D341Med (cell line): ENCODE data around the gene CDH2.

Experiments used
- DNase-seq: peaks from one replicate; pipeline ENCODE4 v3.0.0; 2012; ENCODE audit warnings: low spot score

Gene CDH2

DNA sequence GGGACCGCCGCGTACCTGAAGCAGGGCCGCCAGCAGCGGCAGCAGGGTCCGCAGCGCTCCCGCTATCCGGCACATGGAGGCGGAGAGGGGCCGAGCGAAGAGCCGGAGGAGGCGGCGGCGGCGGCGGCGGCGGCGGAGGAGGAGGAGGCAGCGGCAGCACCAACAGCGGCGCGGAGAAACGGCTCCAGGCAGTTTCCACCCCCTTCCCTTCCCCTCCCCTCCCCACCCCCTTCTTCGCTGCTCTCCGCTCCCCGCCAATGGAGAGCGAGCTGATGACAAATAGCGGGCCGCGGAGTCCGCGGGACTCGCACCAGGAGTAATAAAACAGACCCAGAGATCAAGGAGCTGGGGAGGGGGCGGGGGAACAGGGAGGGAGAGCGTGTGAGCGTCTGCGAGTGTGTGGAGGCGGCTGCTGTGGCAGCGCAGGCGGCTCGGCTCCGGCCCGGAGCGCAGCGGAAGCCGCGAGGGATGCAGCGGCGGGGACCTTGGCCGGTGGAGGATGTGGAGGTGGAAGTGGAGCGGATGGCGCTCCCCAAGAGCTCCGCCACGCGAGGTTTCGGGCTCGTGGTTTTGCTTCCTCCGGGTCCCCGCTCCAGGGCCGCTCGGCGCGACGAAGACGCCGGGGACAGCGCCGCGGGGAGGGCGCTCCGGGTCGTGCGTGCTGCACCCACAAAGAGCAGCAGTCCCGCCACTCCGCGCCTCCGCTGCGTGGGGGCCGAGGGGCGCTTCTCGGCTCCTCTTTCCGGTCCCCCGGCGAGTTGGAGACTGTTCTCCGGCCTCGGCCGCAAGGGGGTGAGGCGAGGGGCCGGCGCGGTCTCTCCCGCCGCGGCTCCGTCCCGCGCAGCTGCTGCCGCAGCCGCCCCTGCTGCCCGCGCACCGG, at the start of gene CDH2:
Gene CDH2, minus strand, starts transcription at position 183 of the 880 bp plus-strand sequence. Its CDS starts 108 bp downstream, at position 75.
- DNase-seq, result peak; percentile 81

DNA sequence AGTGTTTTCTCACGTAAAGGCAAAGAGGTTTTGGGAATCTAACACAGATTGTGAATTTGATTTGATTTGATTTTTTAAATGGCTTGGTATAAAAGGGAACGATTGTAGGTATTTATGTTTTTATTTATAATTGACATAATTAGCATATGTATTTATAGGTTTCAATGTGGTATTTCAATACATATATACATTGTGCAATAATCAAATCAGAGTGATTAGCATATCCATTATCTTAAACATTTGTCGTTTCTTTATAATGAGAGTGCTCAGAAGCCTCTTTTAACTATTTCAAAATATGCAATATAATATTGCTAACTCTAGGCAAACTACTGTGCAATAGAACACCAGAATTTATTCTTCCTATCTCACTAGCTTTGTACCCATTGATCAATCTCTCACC, 35.1 kb upstream of the CDH2 start:
- DNase-seq, result no peak

DNA sequence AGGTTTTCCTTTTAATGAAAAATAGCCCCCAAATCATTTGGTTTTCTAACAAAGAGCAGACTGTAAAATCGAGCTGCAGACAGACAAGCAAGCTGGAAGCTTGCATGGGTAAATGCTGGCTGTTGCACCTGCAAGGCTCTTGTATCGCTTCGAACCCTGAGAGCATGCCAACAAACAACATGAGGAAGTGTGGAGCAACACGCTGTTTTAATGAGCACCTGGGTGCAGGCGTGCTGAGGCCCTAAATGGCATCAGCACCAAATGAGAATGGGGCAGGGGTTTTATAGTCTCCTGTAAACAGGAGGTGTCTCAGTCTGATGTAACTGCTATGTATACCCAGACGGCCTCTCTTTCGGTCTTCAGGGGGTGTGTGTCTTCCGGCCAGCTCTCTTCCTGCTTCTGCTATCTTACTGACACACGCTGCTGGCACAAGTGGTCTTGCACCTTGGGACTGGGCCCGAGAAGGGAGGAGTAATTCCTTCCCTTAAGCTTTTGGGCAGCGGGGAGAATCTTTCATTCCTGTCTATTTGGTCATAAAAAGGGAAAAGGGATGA, 31.9 kb upstream of the CDH2 start:
- no peak for DNase-seq

DNA sequence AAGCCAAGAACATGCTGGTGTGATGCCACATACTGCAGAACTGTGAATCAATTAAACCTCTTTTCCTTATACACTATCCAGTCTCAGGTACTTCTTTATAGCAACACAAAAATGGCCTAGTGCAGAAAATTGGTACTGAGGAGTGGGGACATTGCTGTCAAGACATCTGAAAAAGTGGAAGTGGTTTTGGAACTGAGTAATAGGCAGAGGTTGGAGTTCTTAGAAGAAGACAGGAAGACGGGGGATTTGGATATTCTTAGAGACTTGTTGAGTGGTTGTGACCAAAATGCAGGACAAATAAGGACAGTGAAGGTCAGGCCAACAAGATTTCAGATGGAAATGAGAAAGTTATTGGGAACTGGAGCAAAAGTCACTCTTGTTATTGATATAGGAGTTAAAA, 31.3 kb upstream of the CDH2 start:
- no peak for DNase-seq

DNA sequence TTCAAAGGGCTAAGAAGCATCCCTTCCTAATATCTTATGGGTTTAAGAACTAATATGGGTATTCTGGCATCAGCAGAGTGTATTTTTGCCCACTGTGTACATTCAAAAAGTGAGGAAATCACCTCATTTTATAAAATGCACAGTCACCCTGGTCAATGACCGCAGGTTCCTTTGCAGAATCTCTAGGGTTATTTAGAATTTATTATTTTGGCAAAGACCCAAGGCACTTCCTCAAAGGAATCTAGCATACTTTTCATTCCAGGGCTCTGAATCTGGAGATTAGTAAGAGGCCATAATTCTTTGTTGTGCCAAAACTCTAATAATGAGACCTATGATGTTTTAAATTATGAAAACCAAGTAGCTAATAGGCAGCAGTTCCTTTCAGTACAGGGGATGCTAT, 27.2 kb upstream of the CDH2 start:
- no peak for DNase-seq

DNA sequence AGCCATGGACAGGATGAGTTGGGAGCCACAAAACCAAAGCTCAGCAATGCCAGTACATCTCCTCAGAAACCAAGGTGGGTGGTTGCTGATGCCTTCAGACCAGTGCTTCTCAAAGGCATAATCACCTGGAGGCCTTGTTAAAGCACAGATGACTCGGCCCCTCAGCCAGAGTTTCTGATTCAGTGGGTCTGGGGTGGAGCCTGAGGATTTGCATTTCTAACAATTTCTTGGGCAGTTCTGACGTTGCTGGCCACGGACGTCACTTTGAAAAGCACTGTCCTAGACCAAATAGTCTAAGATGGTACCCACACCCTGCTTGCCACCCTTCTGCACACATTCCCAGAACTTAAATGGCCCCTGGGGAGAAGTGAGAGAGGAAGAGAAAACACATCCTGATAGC, 24.1 kb upstream of the CDH2 start:
- no peak for DNase-seq

DNA sequence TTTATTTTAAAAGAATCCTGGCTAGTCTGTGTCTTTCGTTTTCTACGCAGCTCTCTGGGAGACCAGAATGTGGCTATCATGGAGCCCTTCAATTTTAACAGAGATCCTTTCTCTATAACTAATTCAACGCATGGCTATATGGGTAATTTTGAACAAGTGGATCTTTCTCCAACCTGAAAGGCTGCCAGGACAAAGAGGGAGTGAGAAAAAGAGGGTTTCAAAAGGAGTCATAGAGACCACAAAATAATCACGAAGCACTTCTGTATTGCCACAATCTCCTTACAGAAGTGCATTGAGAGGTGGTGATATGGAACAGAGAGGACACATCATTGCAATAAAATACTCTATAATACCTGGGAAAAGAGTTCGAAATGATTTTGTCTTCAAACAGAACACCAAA, 21.7 kb upstream of the CDH2 start:
- no peak for DNase-seq

DNA sequence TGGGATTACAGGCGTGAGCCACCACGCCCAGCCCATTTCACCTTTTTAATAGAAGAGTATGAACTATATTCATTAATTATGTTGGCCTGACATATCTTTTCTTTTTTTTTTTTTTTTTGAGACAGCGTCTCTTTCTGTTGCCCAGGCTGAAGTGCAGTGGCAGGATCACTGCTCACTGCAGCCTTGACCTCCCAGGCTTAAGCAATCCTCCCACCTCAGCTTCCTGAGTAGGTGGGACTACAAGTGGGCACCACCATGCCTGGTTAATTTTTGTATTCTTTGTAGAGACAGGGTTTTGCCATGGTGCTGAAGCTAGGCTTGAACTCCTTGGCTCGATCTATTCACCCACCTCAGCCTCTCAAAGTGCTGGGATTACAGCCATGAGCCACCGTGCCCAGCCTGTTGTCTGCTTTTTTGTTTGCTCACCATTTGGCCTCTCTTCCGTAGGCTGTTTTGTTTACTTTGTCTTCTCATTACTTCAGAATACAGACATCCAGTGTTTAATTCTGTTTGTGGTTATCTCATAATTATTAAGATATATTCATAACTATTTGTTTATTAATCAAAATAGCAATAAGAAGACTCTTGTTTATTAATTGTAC, 16.3 kb upstream of the CDH2 start:
- no peak for DNase-seq

DNA sequence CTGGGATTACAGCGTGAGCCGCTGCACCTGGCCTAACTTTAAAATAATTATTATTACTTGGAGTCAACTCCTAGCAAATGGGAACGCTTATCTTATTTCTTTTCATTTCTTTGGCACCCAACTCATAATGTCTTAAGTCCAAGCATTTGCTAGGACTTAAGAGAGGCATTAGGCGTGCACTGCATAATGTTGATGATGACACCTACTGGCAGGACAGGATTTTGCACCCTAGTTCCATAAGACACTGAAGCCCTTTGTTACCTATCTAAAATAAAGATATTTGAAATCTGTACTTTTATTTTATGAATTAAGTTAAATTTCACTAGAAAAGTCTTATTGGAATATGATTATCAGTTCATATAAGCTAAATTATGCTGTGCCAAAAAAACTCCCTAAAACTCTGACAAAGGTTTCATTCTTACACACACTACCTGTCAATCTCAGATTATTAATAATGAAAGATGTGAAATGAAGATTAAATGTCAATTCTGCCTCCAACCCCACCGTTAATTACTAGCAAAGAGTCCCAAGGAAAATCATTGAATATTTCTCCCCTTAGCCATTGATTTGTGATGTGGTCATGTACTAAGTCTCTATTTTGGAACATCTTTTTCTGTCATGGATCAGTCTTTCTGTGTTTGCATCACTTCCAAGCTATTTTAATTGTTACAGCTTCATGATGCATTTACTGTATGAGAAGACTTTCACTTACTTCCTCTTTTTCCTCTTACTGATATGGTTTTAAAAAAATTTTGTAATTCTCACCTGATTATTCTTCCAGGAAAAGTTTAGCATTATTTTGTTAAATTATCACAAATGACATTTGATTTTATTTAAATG, 12.7 kb upstream of the CDH2 start:
- peak; percentile 38 for DNase-seq

DNA sequence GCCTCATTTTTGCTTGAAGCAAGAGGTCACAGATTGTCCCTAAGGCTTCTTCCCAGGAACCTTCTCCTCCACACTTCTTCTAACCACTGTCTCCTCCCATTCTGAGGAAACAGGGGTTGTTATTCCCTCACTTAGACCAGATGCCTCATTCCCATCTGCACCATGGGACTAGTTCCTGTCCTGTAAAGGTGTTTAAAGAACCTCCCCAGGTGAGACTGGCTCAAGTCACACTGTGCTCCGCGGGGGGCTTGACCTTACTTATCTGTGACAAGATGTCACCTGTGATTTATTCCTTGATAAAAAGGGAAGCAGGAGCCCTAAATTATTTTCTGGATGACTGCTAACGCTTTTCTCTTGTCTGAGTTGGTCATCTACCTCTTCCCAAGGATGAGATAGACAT, 8.2 kb upstream of the CDH2 start:
- DNase-seq, result no peak

DNA sequence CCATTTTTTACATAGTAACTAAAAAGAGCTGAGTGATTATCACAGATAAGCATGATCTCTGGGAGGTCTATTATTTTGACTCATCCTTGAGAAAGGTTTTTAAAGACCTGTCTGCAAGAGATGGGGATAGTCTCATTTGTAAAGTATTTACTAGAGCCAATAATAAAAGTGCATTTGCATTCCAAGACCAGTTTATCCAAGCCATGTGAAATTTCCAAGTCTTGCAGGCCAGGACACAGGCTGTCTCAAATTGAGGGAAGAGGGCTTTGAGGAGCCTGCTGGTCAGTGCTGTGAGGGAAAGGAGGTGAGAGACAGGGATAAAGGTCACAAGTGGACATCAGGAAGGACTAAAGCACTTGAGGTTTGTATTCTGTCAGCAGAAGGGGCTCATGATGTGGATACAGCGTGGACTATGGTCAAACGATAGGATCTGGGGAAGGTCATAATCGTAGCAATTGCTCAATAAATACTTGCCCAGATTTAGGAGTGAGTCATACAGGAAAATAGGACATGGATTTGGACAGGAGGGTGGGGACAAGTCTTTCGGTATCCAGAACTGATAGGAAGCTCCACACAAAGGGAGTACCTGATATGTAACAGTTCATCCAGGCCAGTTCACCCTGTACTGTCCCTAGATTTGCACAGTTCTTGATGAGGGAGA, 6.6 kb upstream of the CDH2 start:
- no peak for DNase-seq

DNA sequence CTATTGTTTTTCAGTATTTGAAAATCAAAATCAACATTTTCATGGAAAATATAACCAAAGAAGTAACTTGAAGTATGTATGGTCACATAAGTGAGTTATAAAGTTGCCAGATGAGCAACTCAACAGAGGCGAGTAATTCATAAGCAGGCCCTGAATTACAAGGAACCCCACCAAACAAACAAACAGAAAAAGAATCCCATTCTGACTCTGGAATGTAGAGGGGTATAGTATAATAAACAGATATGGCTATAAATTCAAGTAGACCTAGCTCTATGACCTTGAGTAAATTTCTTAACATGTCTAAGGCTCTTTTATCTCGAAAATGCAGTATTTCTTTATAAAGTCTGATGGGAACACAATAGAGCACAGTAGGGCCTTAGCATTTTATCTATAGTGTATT, 4.7 kb upstream of the CDH2 start:
- DNase-seq, result no peak

DNA sequence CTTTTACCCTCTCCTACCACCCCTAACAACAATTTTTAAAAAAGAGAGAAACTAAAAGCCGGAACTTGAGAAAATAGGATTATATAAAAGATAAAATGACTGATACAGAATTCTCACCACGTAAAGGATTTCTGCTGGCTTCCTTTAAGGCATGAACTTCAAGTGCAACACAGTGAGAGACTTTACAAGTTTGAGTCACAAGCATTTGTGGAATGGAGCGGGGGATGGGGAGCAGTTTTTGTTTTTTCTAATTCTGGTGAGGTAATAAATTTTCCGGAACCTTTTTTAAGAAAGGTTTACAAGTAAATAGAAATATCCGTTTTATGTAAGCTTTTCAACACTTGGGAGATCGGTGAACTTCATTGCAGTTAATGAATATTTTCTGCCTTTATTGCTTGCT, 1.8 kb upstream of the CDH2 start:
- DNase-seq, result no peak

DNA sequence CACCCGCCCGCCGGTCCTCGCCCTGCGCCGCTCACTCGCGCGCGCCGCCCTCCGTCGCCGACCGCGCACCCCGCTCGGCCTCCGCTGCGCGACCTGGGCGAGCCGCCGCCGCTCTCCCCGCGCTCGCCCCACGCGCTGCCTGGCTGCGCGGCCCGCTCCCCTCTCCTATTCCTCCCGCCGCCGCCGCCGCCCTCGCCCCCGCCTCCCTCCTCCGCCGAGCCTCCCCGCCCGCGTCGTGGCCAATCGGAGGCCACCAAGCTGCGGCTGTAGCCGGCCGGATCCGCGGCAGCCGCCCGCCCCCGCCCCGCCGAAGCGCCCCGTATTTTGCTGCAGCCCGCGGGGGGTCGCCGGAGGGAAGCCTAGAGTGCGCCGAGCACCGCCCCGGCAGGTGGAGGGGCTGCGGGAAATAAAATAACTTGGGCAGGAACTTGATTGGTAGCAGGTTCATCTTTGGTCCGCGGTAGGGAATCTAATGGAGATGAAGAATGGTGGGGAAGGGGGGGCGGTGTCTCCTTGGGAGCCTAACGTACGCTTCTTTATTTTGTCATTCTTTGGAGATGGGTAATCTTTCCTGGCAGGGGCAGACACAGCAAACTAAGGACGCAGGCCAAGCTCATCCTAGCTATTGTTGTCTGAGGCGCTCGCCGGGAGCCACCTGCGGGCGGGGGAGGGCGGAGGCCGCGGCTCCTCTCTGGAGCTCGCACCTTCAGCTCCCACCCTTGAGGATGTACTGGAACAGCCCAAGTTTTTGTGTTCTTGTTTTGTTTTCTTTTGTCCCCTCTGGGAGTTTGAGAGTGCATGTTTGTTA, 1.1 kb upstream of the CDH2 start:
- DNase-seq, result peak; percentile 90

DNA sequence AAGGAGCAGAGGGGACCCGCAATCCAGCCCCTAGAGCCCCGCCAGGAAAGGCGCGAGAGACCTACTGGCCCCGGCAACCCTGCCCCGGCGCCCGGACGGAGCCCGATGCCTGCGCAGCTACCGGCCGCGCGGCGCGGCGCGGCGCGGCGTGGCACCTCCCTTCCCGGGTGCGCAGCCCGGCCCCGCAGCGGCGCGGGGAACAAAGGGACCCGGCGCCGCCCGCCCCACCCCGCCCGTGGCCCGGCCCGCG, 307 bp downstream of the CDH2 start:
- no peak for DNase-seq

DNA sequence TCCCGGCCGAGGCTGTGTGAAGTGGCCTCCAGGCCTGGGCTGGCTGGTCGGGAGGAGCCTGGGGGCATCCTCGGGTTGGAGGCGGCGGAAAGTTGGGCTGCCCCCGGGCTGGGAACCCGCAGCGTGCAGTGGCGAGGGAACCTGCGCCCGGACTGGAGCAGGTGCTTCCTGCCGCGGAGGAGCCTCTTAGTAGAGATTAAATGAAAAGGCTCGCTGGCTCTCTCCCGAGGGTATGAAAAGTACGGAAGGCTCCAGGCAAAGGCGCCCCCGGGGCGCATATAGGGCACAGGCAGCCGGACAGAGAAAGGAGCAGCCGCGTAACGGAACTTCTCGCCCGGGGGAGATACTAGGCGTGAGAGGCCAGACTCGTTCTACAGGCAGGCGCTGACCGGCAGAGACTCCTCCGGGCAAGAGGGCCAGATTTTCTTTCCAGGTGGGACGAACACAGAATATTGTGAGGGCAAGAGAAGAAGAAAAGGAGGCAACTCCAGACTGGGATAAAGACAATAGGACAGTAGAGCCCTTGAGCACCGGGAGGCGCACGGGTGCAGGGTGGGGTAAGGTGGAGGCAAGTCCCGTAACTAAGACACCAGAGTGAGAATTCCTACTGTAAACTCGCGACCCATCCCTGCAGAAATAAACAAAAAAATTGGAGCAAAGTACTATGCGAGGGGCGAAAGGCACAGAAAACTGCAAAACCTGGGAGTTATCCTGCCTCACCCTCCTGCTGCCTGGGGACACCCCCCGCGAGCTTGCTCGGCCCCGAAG, 816 bp downstream of the CDH2 start:
- DNase-seq, result peak; percentile 60

DNA sequence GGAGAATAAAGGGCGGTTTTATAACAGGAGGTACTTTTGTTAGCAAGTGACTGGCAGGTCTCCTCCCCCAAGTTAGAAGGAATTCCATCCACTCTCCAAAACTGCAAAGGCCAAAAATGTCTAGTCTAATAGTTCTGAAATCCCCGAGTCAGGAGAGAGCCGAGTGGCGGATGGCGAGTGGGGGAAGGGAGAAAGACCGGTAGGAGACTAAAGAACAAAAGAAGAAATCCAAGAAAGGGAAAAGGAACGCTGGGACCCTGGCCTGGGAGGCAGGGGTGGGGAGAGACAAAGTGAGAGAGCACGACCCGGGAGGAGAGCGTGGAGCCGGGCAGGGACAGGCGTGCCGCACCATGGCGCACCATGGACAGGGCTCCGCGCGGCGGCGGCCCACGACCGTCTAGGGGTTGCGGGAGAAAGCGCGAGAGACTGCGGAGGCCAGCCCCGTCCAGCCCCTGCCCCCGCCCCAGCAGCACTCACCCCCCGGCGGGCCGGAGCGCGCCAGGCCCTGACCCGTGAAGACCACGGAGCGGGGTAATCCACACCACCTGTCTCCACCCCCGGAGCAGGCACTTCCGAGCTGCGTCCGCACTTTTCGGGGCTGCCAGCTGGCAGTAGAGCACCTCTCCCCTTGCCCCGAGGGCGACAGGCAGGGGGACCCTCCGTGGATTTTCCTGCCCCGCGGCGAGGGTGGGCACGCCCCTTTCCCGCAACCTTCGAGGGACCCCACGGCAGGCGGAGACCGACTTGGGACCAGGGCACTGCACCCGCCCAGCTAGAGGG, 1.6 kb downstream of the CDH2 start:
- peak; percentile 64 for DNase-seq

DNA sequence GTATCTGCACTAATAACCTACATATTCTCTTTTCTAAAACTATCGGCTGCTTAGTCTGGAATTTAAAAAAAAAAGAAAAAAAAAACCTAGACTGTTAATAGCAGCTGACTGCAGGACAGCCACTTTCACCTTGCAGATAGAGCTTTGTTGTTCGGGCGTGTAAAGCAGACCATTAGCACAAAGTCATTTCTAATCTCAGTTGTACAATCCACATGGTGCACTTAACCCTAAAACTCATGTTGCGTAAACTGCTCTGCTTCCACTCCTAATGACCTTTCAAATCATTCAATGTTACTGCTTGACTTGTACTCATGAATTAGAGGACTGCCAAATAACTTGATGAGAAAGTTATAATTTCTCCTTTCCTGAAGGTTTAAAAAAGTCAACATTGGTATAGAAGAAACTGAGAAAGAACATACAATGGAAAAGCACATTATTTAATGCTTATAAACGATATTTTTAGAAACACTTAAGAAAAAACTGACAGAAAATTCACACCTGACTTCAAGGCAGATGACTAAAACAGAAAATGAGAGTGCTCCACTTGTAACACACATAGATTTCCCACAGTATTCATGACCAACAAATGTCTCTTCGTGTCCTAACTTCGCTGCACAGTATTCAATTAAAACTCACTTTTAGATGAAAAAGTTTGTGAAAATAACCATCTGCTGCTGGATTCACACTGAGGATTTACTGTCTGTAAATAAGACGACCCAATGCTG, 2.6 kb downstream of the CDH2 start:
- DNase-seq, result no peak

DNA sequence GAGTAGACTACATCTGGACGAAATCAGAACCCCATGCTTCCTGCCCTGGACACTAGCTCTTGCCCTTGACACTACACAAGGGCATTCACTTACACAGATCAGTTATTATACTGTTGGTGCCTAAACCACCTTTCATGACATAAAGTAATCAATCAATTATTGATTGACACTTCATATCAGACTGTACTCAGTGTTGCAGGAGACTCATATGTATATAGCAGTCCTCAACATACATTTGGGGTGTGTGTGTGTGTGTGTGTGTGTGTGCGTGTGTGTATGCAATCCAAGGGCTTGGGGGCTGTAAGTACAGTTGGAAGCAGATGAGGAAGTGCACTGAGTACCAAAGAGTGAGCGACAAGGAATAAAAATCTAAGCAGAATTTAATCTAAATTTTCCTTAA, 5.1 kb downstream of the CDH2 start:
- no peak for DNase-seq
